Measurements from ENCODE around the gene IP6K2.

Gene IP6K2

GRCh38 chr3:48688032-48688736 lies 28.8 kb downstream of the IP6K2 start:
- DNase-seq, result no peak

- no peak for DNase-seq
Measured at GRCh38 chr3:48687220-48687678, 29.8 kb downstream of the IP6K2 start.

GRCh38 chr3:48686538-48687219 lies 30.3 kb downstream of the IP6K2 start:
- no peak for DNase-seq

- peak; percentile 84 to 94 for DNase-seq
Measured at GRCh38 chr3:48685603-48686511, 31.2 kb downstream of the IP6K2 start, which contains the start of gene NCKIPSD. Gene NCKIPSD, minus strand, starts transcription at chr3:48685915. Its CDS starts 108 bp downstream, at chr3:48685807.

GRCh38 chr3:48685293-48685602 lies 31.8 kb downstream of the IP6K2 start:
- DNase-seq, result no peak

GRCh38 chr3:48684480-48685143 lies 32.4 kb downstream of the IP6K2 start:
- no peak for DNase-seq

GRCh38 chr3:48684054-48684349 lies 33.0 kb downstream of the IP6K2 start:
- DNase-seq, result no peak

GRCh38 chr3:48682786-48683185 lies 34.2 kb downstream of the IP6K2 start:
- DNase-seq, result no peak

- no peak for DNase-seq
Measured at GRCh38 chr3:48681974-48682610, 34.9 kb downstream of the IP6K2 start.

GRCh38 chr3:48681541-48681880 lies 35.5 kb downstream of the IP6K2 start:
- no peak for DNase-seq

- no peak for DNase-seq
Measured at GRCh38 chr3:48680811-48681540, 36.0 kb downstream of the IP6K2 start.

- no peak for DNase-seq
Measured at GRCh38 chr3:48679411-48680391, 37.3 kb downstream of the IP6K2 start.

GRCh38 chr3:48678566-48679380 lies 38.2 kb downstream of the IP6K2 start:
- DNase-seq, result no peak

- DNase-seq, result no peak
Measured at GRCh38 chr3:48678056-48678455, 39.0 kb downstream of the IP6K2 start.

- DNase-seq, result no peak
Measured at GRCh38 chr3:48674505-48674904, 42.5 kb downstream of the IP6K2 start.

GRCh38 chr3:48672522-48672921 lies 44.5 kb downstream of the IP6K2 start:
- no peak for DNase-seq

- no peak for DNase-seq
Measured at GRCh38 chr3:48664929-48665328, 52.1 kb downstream of the IP6K2 start.

- DNase-seq, result no peak
Measured at GRCh38 chr3:48664313-48664644, 52.7 kb downstream of the IP6K2 start.

- DNase-seq, result peak; percentile 79 to 80
Measured at GRCh38 chr3:48663489-48664312, 53.3 kb downstream of the IP6K2 start.
